ENCODE data around the gene SMYD3. TPM values are rescaled to one million over a fixed set of nuclear protein-coding genes. Genes with fewer than 3 reads are reported as not detected.

The SMYD3 gene
- total and polyA plus RNA-seq, 9 of the 15 experiments (the other 6 are each of a cell fraction or from before 2014, with no cell fraction given) = 128 to 440 (median 197) TPM

GRCh38 chr1:245859493-245860114 is 647.5 kb downstream of the SMYD3 start:
- intact Hi-C loops (cut with micrococcal nuclease) (loop anchor here (5.0 kb wide), 1 partner anchor 143 kb away; no protein-coding TSS in a partner anchor), in situ Hi-C loops (cut with MboI) (no loop called here)
- H2AFZ ChIP-seq (ENCODE audit: low read depth, low read length) = no peak overlapping the region
- H3K9ac ChIP-seq (ENCODE audit: insufficient read depth in 1 of 2, low read depth in 2 of 2, low read length in 2 of 2) = no peak overlapping the region
- peak; percentile 16; the same call in 2 of the 3 replicates for ATAC-seq
- ChIA-PET POLR2A (interaction anchor here (1.8 kb wide), 1 partner anchor 9 kb away, joined by 8 read pairs; no protein-coding TSS in a partner anchor), CTCF (ENCODE audit: low intra/inter-chr PET ratio) (interaction anchor here (2.3 kb wide), 1 partner anchor 143 kb away, joined by 7 read pairs; no protein-coding TSS in a partner anchor)
- 76% methylated on average over 9 of the region's 9 CpGs for WGBS (ENCODE audit: insufficient coverage, low coverage, missing lambda C conversion rate)
- H3K27ac ChIP-seq (ENCODE audit: extremely low read depth, low read depth, low read length) = peak overlapping the region; percentile 16; the same call in 1 of the 3 replicates
- H3K4me2 ChIP-seq (ENCODE audit: insufficient read depth, low read length) = no peak overlapping the region
- no peaks in the 10 kb centered on the region for H3K4me1 ChIP-seq (replicated peaks in 1 of 2; ENCODE audit: control insufficient read depth in 2 of 2, insufficient read depth in 2 of 2, low read length in 2 of 2)
- FAIRE-seq = no peak
- no peak overlapping the region for H3K4me3 ChIP-seq
- H3K9me3 ChIP-seq (replicated peaks; ENCODE audit: control insufficient read depth, insufficient read depth, low read depth, low read length) = no peaks in the 10 kb centered on the region
- no TSS peak for BruUV-seq (replicated peaks)
- no peaks in the 10 kb centered on the region for H4K20me1 ChIP-seq (replicated peaks; ENCODE audit: control insufficient read depth, insufficient read depth, low read length)
- TF ChIP-seq TSHZ1 (CRISPR knock-in tag; IDR thresholded peaks at IDR 0.05) (no peak), ATF3 (IDR thresholded peaks at IDR 0.05) (peak; percentile 52), ATF3 (CRISPR knock-in tag; conservative IDR thresholded peaks at IDR 0.05) (no peak), NR2F6 (CRISPR knock-in tag; IDR thresholded peaks at IDR 0.05) (no peak), TCF7L2 (IDR thresholded peaks at IDR 0.05; ENCODE audit: low read depth, low read length) (no peak), FOSL1 (tag; conservative IDR thresholded peaks at IDR 0.05) (peak; percentile 80), ZNF511 (CRISPR knock-in tag; IDR thresholded peaks at IDR 0.05) (no peak), SP2 (IDR thresholded peaks at IDR 0.05; ENCODE audit: extremely low read depth, low read depth, low read length, poor library complexity, severe bottlenecking) (no peak), RBBP5 (IDR thresholded peaks at IDR 0.05; ENCODE audit: borderline replicate concordance, insufficient read depth, low read length, poor library complexity, severe bottlenecking) (no peak)
- H3K27me3 ChIP-seq (ENCODE audit: control insufficient read depth in 2 of 2, insufficient read depth in 2 of 2, low read length in 2 of 2) = no peaks in the 10 kb centered on the region
- H3K79me2 ChIP-seq (ENCODE audit: control insufficient read depth, insufficient read depth, low read length) = no peaks in the 10 kb centered on the region
- H3K36me3 ChIP-seq (ENCODE audit: control insufficient read depth, insufficient read depth, low read length) = peaks cover 100% of the 10 kb centered on the region
- DNase-seq (ENCODE audit: extremely low read depth in 1 of 4, low spot score in 3 of 4) = no peak
- H3K9me1 ChIP-seq (ENCODE audit: control insufficient read depth, insufficient read depth, low read length) = no peaks in the 10 kb centered on the region

Data from K562 (cell line).